ENCODE results near the gene PALLD.

DNA sequence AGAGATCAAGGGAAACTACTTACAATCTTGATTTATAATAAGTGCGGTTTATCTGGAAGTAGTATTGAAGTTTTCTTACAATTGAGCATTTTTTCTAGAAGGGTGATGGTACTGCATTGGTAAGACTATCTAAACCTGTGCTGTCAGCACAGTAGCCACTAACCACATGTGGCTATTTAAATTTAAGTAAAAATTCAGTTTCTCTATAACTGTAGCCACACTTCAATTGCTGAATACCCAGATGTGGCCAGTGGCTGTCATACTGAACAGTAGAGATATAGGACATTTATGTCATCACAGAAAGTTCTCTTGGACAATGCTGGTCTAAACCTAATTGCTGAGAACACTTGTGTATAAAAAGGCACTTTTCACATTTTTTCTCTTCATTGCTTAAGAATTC is 290.5 kb downstream of the PALLD start:
- no peak for TF ChIP-seq MYC (IDR thresholded peaks at IDR 0.05; ENCODE audit: low read depth, low read length)
- TF ChIP-seq, protein P1, sequence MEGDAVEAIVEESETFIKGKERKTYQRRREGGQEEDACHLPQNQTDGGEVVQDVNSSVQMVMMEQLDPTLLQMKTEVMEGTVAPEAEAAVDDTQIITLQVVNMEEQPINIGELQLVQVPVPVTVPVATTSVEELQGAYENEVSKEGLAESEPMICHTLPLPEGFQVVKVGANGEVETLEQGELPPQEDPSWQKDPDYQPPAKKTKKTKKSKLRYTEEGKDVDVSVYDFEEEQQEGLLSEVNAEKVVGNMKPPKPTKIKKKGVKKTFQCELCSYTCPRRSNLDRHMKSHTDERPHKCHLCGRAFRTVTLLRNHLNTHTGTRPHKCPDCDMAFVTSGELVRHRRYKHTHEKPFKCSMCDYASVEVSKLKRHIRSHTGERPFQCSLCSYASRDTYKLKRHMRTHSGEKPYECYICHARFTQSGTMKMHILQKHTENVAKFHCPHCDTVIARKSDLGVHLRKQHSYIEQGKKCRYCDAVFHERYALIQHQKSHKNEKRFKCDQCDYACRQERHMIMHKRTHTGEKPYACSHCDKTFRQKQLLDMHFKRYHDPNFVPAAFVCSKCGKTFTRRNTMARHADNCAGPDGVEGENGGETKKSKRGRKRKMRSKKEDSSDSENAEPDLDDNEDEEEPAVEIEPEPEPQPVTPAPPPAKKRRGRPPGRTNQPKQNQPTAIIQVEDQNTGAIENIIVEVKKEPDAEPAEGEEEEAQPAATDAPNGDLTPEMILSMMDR (IDR thresholded peaks at IDR 0.05; ENCODE audit: low read depth, low read length), result no peak
- no peak for TF ChIP-seq POLR2A (IDR thresholded peaks at IDR 0.05; ENCODE audit: extremely low read depth, insufficient read length)
- TF ChIP-seq, protein P2, sequence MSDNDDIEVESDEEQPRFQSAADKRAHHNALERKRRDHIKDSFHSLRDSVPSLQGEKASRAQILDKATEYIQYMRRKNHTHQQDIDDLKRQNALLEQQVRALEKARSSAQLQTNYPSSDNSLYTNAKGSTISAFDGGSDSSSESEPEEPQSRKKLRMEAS (IDR thresholded peaks at IDR 0.05; ENCODE audit: low read depth, low read length), result no peak
